ENCODE results near the gene DCAF8. TPM values are rescaled to one million over a fixed set of nuclear protein-coding genes. Genes with fewer than 3 reads are reported as not detected.

DCAF8 gene
- total RNA-seq, 1 donor from 2014 or later: 88.4 TPM

DNA sequence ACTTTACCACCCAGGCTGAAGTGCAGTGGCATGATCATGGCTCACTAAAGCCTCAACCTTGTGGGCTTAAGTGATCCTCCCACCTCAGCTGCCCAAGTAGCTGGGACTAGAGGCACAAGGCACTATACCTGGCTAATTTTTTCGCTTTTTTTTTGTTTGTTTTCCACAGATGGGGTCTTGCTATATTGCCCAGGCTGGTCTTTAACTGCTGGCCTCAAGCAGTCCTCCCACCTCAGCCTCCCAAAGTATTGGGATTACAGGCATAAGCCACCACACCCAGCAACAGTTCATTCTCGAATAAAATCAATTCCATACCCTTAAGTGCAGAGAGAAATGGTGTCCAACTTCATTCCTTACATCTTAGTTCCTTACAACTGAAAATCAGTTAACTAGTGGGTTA, 24.8 kb downstream of the DCAF8 start:
- Mint-ChIP-seq H3K27me3 (ENCODE audit: low read depth) (no peaks in the 10 kb centered on the region), H3K9me3 (ENCODE audit: low read depth) (no peaks in the 10 kb centered on the region), H3K4me1 (ENCODE audit: low read depth) (no peaks in the 10 kb centered on the region), H3K27ac (ENCODE audit: unreplicated experiment) (no peak overlapping the region), H3K36me3 (ENCODE audit: low read depth) (peaks cover 22% of the 10 kb centered on the region), H3K4me3 (ENCODE audit: unreplicated experiment) (no peak overlapping the region)
- no peak for DNase-seq (ENCODE audit: low spot score)
- TF ChIP-seq, protein P1, sequence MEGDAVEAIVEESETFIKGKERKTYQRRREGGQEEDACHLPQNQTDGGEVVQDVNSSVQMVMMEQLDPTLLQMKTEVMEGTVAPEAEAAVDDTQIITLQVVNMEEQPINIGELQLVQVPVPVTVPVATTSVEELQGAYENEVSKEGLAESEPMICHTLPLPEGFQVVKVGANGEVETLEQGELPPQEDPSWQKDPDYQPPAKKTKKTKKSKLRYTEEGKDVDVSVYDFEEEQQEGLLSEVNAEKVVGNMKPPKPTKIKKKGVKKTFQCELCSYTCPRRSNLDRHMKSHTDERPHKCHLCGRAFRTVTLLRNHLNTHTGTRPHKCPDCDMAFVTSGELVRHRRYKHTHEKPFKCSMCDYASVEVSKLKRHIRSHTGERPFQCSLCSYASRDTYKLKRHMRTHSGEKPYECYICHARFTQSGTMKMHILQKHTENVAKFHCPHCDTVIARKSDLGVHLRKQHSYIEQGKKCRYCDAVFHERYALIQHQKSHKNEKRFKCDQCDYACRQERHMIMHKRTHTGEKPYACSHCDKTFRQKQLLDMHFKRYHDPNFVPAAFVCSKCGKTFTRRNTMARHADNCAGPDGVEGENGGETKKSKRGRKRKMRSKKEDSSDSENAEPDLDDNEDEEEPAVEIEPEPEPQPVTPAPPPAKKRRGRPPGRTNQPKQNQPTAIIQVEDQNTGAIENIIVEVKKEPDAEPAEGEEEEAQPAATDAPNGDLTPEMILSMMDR (IDR thresholded peaks at IDR 0.05): no peak

GRCh38 chr1:160236806-160237205, 25.5 kb downstream of the DCAF8 start:
- no peak for DNase-seq (ENCODE audit: low spot score)
- Mint-ChIP-seq H3K27ac (ENCODE audit: unreplicated experiment) (no peak overlapping the region), H3K4me3 (ENCODE audit: unreplicated experiment) (no peak overlapping the region), H3K9me3 (ENCODE audit: low read depth) (no peaks in the 10 kb centered on the region), H3K36me3 (ENCODE audit: low read depth) (peaks cover 21% of the 10 kb centered on the region), H3K27me3 (ENCODE audit: low read depth) (no peaks in the 10 kb centered on the region), H3K4me1 (ENCODE audit: low read depth) (no peaks in the 10 kb centered on the region)
- TF ChIP-seq, protein P1 (IDR thresholded peaks at IDR 0.05): no peak

DNA sequence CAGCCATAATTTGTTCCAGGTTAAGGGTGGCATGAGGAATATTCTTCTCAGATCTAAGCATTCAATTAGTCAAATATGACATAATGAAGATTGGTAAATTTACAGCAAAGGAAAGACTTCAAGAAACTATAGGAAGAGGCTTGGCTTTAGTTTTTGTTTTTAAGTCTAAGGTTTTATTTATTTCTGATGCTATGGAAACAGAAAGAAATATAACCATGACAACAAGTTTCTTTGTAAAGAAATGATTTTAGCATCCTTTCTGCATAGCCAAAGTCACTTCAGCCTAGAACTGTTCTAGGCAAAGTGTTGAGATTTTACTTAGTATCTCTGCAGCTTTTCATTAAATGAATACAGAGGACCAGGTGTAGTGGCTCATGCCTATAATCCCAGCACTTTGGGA, 29.4 kb downstream of the DCAF8 start:
- no peak for DNase-seq (ENCODE audit: low spot score)
- Mint-ChIP-seq H3K9me3 (ENCODE audit: low read depth) (no peaks in the 10 kb centered on the region), H3K4me1 (ENCODE audit: low read depth) (no peaks in the 10 kb centered on the region), H3K27me3 (ENCODE audit: low read depth) (no peaks in the 10 kb centered on the region), H3K27ac (ENCODE audit: unreplicated experiment) (no peak overlapping the region), H3K4me3 (ENCODE audit: unreplicated experiment) (no peak overlapping the region), H3K36me3 (ENCODE audit: low read depth) (peaks cover 25% of the 10 kb centered on the region)
- TF ChIP-seq, protein P1 (IDR thresholded peaks at IDR 0.05): no peak

DNA sequence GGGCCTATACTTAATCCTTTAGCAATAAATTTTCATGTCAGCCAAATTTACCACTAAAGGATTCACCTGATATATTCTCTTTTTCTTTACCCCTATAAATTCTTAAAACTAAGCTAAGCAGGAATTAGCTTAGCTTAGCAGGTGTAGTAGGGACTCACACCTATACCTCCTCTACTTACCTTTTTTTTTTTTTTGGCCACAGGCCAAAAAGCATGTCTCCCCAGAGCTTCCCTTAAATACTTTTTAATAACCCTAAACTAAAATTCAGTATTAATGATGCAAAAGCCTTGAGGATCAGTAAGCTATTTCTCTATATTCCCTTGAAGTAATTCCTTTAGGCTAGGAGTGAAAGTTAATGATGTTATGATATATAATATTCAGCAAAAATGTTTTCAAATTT, 33.9 kb downstream of the DCAF8 start:
- DNase-seq (ENCODE audit: low spot score): no peak
- no peaks in the 10 kb centered on the region for H3K27me3 Mint-ChIP-seq (ENCODE audit: low read depth)
- TF ChIP-seq, protein P1 (IDR thresholded peaks at IDR 0.05): no peak
- peaks cover 28% of the 10 kb centered on the region for H3K36me3 Mint-ChIP-seq (ENCODE audit: low read depth)
- H3K9me3 Mint-ChIP-seq (ENCODE audit: low read depth): no peaks in the 10 kb centered on the region
- no peak overlapping the region for H3K27ac Mint-ChIP-seq (ENCODE audit: unreplicated experiment)
- no peaks in the 10 kb centered on the region for H3K4me1 Mint-ChIP-seq (ENCODE audit: low read depth)
- H3K4me3 Mint-ChIP-seq (ENCODE audit: unreplicated experiment): no peak overlapping the region

DNA sequence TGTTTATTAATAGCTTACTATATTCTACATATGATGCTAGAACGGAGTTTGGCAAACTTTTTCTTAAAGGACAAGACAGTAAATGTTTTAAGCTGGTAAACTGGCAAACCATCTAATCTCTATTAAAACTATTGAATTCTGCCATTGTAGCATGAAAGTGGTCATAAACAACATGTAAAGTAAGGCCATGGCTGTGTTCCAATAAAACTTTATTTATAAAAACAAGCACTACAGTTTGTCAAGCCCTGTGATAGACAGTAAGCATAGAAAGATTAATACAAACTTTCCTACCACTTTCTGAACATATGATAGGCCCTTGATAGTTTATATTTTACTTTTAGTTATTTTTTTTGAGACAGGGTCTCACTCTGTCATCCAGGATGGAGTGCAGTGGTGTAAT, 34.8 kb downstream of the DCAF8 start:
- Mint-ChIP-seq H3K27me3 (ENCODE audit: low read depth) (no peaks in the 10 kb centered on the region), H3K9me3 (ENCODE audit: low read depth) (no peaks in the 10 kb centered on the region), H3K36me3 (ENCODE audit: low read depth) (peaks cover 26% of the 10 kb centered on the region), H3K4me3 (ENCODE audit: unreplicated experiment) (no peak overlapping the region), H3K4me1 (ENCODE audit: low read depth) (no peaks in the 10 kb centered on the region), H3K27ac (ENCODE audit: unreplicated experiment) (no peak overlapping the region)
- TF ChIP-seq, protein P1 (IDR thresholded peaks at IDR 0.05): no peak
- DNase-seq (ENCODE audit: low spot score): no peak
